GM18909 (cell line): ENCODE data around the gene VKORC1.
"Not testable (repeated sequence)": the region's sequence is repeated elsewhere in the genome, so short reads cannot be mapped to it uniquely, and the experiment has no call there.

Experiments
- ATAC-seq: cut with Tn5 transposase; IDR thresholded peaks from one replicate; pipeline ENCODE4 v1.9.1; 2021; ENCODE audit warnings: mild to moderate bottlenecking; ENCODE audit not compliant: unreplicated experiment, poor library complexity

Gene VKORC1

DNA sequence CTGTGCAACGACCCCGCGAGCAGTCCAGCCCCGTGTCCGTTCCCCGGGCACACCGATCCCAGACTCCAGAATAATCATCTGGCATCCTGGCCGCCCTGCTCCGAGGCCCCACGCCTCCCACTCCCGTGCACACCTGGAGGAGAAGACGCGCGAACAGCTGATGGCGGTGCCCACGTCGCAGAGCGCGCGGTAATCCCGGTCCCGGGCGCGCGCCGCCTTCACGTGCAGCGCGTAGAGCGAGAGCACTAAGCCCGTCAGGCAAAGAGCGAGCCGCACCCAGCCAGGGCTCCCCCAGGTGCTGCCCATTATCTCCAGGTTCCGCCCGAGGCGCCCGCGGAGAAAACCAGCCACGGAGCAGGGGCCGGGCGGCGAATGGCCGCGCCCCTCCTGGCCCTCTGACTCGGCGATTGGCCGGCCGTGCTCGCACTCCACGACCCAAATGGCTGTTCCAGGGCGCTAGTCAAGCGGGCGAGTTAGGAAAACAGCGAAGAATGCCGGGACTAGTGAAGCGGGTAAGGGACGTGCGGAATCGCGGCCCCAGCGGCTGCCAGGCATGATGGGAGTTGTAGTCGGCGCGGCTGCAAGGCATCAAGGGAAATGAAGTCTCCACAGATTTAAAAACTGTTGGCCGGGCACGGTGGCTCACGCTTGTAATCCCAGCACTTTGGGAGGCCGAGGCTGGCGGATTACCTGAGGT, at the start of gene VKORC1:
Gene VKORC1, minus strand, starts transcription at position 374 of the 697 bp plus-strand sequence. Its CDS starts 68 bp downstream, at position 306.
- ATAC-seq = peak; percentile 86

DNA sequence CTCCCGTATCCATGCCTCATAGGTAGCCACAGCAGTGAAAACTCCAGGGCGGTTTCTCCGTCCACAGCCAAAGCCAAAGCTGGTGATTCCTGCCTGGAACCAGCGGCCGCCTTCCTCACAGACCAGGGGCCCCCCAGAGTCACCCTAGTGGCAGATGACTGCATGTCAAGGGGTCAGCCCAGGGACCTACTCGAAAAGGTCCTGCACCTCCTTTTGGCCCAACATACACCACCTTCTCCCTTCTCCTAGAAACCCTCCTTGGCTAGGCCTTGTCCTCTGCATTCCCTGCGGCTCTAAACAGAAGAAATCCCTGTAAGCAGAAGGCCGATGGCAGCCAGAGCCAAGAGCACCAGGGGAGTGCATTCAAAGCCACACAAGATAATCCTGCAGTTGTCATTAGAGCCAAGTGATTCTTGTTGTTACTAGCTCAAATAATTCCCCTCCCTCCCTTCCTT, 49.1 kb upstream of the VKORC1 start:
- ATAC-seq = no peak

DNA sequence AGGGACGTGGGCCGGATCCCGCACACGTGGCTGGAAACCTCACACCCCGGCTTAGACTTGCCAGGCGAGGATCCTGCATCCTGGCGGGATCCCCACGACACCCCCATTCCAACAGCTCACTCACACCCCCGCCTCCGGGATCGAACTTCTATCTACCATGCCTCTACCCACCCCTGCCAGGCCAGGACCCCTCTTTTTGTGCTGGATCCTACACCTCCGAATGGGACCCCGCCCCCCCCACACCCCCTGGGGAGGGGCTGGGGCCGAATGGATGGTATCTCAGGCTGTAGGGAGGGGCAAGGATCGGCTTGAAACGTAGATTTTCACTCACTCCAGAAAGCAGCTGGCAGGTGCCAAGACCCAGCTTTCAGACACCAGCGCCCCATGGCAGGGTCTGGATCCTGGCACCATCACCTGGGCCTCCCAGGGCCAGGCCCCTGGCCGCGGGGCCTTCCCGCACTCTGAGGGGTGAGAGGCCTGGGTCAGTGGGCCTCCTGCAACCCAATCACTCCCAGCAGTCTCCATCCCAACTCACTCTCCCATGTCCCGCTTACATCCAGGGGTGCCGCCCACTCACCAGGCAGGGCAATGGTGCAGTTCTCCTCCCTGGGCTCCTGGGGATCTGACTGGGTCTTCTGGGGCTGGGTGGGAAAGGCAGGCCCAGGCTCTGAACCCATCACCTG, 48.6 kb upstream of the VKORC1 start:
- no peak for ATAC-seq

DNA sequence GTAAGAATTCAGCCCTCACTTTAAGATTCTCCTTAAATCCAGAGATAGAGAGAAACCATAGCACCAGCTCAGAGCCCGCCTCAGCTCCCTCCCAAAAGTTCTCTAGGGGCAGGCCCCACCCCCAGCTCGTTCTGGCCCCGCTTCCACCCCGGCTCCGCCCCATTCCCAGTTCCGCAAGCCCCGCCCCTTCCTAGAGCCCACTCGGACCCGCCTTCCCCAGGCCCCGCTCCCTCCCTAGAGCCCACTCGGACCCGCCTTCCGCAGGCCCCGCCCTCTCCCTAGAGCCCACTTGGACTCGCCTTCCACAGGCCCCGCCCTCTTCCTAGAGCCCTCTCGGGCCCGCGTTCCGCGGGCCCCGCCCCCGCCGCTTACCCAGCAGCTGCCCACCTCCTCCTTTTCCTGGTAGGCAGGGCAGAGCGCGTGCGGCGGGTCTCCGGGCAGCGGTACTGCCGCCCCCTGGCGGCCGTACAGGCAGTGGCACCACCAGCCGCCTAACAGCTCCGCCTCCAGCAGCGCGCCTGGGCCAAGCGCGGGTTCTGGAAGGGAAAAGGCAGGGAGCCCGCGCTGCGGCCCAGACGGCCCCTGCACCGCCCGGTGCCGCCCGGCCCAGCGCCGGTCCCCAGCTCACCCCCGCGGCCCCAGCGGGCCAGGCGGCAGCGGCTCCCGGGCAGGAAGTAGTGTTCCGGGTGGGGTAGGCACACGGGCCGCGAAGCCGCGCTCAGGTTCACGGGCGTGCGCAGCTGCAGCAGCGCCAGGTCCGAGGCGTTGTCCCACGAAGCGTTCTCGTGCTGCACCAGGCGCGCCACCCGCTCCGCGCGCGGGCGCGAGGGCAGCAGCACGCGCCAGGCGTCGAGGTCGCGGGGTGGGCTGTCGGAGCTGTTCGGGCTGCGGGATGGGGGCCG, 47.8 kb upstream of the VKORC1 start:
- peak; percentile 88 for ATAC-seq

DNA sequence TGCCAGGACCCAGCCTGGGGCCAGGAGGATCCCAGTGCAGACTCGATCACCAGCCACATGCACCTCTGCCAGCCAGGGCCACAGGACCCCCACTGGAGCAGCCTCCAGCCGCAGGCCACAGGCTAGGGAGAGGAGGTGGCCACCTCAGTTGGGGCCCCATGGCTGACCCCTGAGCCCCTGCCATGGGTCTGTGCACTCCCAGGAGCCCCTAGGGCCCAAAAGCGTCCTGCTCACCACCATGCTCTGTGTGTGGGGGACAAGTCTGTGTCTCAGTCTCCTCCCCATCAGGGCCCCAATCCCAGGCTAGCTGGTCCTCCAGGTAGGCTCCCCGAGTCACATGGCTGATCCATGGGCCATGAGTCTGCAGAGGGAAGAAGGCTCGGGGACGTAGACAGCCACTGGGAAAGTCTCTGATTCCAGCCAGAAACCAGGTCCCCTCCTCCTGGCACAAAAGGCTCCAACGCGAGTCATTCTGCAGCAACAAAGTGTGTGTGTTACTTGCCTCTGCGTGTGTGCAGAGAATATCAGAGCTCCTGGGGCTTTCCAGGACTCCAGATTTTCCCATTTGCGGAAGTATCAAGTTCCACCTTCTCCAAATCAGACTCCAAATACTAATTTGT, 47.0 kb upstream of the VKORC1 start:
- no peak for ATAC-seq

DNA sequence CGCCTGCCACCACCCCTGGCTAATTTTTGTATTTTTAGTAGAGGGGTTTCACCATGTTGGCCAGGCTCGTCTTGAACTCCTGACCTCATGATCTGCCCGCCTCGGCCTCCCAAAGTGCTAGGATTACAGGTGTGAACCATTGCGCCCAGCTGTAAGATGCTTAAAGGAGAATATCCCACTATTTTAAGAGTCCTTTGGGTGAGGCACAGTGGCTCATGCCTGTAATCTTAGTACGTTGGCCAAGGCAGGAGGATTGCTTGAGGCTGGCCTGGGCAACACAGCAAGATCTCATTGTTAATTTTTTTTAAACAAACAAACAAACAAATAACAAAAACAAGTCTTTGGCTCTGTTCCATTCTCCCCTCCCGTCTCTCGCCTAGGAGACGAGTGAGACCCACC, 46.5 kb upstream of the VKORC1 start:
- not testable (repeated sequence) for ATAC-seq

DNA sequence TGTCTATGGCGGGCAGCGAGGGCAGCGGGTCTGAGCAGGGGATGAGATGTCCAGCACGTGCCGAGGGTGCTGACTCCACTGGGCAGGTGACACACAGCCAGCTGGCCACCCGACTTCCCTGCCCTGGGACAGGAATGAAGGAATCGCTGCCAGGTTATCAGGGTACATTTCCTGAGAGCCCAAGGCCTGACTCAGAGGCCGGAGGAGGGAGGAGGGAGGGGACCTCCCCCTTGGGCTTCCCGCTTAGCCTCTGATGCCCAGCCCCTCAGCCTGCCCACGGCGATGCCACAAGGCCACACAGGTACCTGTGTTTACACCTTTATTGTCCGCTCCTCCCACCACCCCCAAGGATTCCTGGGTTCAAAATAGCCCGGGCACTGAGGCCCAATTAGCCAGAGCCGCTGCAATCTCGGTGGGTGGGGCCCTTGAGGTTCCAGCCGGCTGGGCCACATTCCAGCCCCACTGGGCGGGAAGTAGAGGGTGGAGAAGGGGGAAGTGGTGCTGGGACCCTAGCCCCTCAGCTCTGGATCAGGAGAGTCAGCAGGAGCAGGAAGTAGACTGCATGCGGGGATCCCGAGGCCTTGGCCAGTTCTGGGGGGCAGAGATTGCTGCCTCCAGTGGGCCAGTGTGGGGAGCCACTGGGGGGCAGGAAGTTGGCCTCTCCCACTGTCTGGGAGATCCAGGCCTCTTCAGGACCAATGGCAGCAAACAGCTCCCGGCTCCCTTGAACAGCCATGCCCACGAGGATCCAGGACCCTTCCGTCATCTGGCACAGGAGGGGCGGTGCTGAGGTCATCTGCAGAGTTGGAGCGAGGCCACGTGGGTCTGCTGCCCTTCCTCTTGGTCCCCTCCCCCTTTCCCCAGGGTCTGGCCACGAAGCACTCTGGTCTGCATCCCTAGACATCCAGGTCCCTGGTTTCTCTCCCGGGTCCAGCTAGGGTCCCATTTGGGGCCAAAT, 44.3 kb upstream of the VKORC1 start:
- ATAC-seq = no peak

DNA sequence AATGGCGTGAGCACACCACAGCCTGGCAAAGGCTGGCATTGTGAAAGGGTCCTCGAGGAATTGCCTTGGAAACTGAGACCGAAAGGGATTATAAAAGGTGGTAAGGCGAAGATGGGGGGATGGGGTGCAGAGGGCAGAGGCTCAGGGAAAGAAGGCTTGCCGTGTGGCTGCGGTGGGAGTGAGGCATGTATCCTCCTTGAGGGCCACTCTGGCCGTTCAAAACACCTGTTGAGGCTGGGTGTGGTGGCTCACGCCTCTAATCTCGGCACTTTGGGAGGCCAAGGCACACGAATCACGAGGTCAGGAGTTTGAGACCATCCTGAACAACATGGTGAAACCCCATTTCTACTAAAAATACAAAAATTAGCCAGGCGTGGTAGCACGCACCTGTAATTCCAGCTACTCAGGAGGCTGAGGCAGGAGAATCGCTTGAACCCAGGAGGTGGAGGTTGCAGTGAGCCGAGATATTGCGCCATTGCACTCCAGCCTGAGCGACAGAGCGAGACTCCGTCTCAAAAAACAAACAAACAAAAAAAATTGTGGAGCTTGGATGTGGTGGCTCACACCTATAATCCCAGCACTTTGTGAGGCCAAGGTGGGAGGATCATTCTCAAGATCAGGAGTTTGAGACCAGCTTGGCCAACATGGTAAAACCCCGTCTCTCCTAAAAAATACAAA, 42.4 kb upstream of the VKORC1 start:
- ATAC-seq = not testable (repeated sequence)

DNA sequence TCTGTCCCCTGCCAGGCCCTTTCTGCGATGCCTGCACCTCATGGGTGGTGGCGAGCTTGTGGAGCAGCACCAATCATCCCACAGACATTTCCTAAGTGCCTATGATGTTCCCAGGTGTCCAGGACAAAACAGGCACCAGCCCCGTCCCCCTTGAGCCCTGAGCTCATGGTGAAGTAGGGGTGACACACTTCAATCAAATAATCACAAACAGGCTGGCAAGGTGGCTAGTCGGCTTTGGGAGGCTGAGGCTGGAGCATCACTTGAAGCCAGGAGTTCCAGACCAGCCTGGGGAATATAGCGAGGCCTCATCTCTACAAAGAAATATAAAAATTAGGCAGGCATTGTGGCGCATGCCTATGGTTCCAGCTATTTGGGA, 41.7 kb upstream of the VKORC1 start:
- ATAC-seq = no peak

DNA sequence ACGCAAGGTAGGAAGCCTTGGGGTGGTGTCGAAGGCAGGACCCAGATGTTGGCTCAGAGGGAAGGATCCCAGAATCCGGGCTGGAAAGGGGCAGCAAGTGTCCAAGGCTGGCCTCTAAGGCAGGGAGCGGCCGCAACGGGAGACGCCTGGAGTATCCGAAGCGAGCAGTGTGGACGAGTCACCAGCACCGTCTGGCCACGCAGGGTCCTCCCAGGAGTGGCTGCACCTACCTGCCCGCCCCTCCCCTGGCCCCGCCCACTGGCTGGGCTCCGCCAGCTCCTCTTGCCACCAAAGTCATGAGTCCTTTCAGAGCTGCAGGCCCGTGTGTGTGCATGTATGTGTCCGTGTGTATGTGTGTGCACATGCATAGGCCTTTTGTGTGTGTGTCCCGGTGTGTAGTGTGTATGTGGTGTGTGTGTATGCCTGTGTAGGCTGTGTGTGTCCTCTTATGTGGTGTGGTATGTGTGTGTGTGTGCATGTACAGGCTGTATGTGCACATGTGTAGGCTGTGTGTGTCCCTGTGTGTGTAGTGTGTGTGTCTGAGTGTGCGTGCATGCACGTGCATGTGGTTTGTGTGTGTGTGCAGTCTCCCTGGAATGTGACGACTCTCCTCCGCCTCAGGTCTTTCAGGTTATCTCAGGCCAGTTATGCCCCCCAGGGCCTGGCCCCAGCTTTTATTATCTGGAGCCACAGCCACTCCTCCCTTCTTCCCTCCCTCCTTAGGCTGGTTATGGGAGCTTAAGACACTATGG, 41.1 kb upstream of the VKORC1 start, which contains the start of gene PRSS8:
Gene PRSS8, minus strand, starts transcription at position 193 of the 752 bp plus-strand sequence. CDS start 229 bp downstream, outside the sequence.
- ATAC-seq = no peak

DNA sequence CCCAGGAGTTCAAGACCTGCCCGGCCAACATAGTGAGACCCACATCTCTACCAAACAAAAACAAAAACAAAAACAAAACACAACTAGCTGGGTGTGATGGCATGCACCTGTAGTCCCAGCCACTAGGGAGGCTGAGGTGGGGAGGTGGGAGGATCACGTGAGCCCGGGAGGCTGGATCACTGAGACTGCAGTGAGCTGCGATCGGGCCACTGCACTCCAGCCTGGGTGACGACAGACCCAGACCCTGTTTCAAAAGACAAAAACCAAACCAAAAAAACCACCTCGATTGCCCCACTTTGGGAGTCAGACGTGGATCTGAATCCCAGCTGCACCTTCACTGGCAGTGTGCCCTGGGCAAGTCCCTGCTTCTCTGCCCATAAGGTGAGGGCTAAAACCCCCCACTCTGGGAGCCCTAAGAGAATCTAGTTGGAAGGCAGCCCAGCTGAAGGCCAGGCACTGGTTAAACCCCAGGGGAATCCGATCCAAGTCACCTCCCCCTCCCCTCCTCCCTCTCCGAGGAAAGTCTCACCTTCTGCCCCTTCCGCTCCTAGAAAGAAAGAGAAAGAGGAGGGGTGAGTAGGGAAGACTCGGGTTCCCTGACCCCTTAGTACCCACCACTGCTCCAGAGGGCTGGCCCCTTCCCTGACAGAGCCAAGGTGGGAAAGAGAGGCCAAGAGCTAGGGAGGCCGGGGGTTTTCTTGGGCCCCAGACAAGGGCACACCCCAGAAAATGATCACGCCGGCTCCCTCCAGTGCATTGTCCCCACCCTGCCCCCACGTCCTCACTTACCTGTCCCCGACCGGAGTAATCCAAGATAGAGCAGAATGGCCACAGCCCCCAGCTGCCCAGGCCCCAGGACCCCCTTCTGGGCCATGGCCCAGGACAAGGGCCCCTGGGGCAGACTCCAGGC, 40.3 kb upstream of the VKORC1 start:
- no peak for ATAC-seq

DNA sequence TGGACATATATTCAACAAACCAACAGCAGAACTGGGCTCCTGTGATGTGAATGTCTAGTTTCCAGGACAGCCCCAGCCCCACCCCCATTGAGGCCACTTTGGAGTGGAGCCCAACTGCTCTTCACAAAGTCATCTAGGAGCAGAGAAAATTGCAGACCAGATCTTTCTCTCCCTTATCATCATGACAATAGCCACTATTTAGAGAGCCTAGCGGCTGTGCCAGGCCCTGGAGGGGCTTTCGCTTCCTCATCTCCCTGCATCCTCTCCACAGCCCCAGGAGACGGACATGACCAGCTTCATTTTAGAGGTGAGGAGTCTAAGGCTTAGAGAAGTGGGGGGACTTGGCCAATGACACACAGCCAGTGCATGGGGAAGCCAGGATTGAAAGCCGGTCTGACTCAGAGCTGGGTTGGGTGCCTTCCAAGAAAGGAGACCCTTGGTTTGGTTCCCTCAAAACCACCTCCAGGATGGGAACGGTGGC, 39.5 kb upstream of the VKORC1 start:
- ATAC-seq = no peak

DNA sequence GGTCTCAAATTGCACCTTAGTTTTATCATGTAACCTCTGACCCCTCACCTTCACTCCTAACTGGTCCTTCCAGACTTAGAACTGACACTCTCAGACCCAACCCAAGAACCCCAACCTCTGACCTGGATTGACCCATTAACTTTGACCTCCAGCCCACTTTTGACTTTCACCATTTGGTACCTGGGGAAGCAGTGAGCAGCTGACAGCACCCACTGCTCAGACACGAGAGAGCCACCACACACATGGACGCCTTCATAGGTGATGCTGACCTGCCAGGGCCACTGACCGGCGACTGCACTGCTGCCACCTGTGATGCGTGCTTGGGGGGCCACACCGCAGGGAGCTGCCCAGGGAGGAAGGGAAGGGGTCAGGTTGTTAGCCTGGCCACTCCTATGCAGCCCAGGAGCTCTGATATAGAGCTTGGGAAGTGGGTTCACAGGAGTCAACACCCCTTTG, 38.5 kb upstream of the VKORC1 start:
- no peak for ATAC-seq

DNA sequence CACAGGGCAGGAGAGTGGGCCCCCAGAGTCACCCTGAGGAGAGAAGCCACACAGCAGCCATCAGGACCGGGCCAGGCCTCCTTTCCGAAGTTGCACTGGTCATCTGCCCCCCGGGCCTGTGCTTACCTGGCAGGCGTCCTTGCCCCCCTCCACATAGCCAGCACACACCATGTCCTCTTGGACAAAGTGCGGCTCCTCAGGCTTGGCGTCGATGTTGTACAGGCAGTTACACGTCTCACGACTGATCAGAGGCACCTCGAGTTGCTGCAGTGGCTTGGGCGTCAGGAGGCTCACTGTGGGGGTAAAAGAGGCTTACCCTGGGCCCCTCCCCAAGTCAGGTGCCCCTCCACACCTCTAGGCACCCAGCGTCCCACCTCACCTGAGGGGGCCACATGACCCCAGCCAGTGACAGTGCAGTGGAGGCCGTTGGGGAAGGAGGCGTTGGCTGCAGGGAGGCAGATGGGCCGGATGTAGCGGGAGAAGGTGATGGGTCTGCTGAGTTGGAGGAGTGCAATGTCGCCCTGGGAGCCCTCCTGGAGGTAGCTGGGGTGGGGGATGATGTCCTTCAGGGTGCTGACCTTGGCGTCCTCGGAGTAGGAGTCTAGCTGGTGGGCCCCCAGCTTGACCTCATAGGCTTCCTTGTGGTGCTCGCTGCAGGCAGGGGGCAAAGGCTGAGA, 37.8 kb upstream of the VKORC1 start:
- ATAC-seq = no peak

DNA sequence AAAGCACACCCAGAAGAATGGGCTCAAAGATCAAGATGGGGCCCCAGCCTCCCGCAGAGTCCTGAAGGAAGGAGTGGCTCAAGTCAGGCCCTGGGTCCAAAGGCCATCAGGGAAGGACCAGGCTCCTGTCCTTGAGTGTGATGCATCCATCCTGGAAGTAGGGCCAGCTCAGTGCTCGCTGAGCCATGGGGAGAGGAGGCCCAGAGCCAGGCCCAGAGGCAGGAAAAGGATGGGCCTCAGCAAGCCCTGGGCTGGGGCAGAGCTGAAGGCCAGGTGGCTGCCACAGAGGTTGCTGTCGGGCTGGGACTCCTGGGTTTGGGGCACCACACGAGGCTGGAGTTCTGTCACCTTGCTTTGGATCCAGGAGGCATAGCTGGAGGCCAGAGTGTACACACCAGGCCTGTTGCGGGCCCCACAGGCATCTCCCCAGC, 37.3 kb upstream of the VKORC1 start:
- ATAC-seq = no peak

DNA sequence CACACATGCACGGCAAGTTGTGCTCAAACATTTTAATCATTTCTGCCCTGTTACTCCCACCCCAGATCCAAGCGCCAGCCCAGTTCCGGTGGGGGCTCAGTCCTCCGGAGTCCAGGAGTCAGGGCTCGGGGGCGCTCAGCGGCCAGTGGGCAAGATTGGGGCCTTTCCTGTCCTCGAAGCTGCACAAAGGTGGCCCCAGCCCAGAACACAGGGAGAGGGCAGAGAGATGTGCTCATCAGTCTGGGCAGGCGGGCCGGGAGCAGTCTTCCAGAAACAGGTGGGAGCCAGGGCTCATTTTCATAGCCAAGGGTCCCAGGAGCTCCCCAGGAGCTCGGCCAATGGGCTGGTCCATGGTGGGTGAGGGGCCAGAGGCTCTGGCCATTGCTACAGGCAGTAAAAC, 36.8 kb upstream of the VKORC1 start:
- ATAC-seq = no peak
